IMR-90 (cell line): Measurements from ENCODE around the gene COL1A1. TPM values are rescaled to one million over a fixed set of nuclear protein-coding genes. Genes with fewer than 3 reads are reported as not detected.

ENCODE experiments used
- ATAC-seq: fragments of 200-7000 bp; cut with Tn5 transposase; 2 replicates; pipeline ENCODE4 v1.9.1; 2020; ENCODE audit warnings: low read depth, mild to moderate bottlenecking, moderate library complexity
- BruUV-seq: library from RNA; stranded (reverse); fragments of 400-500 nt; replicated peaks from 2 replicates; lab custom pipeline; 2021; lab: Mats Ljungman, UMichigan
- CTCF ChIA-PET: fragments of 300-600 bp; formaldehyde crosslinking; extraction: SDS; loops from one replicate; lab custom pipeline; 2021; ENCODE audit warnings: antibody characterized with exemption; lab: Yijun Ruan, JAX
- POLR2A ChIA-PET: fragments of 300-600 bp; sonication (Branson Sonifier 250); formaldehyde crosslinking; loops from one replicate; lab custom pipeline; 2022; ENCODE audit warnings: antibody characterized with exemption; ENCODE audit not compliant: unreplicated experiment; lab: Charles Lee
- DNase-seq: peaks from one replicate; pipeline ENCODE4 v3.0.0; 2013
- H2AFZ ChIP-seq: replicated peaks from 2 replicates; pipeline ENCODE3; 2013; ENCODE audit warnings: low read length, mild to moderate bottlenecking; ENCODE audit not compliant: poor library complexity
- H2AK5ac ChIP-seq: 2 replicates; pipeline ENCODE4 v1.6.1; 2013; ENCODE audit warnings: low read depth, low read length, inconsistent platforms
- H2AK9ac ChIP-seq: replicated peaks from 2 replicates; pipeline ENCODE3; 2013; ENCODE audit warnings: mild to moderate bottlenecking, low read depth, low read length, moderate library complexity; ENCODE audit not compliant: poor library complexity
- H2BK120ac ChIP-seq: 2 replicates; pipeline ENCODE4 v1.6.1; 2013; ENCODE audit warnings: low read depth, low read length, inconsistent platforms
- H2BK15ac ChIP-seq: 3 replicates; pipeline ENCODE4 v1.6.1; 2013; ENCODE audit warnings: low read depth, low read length, inconsistent platforms
- H2BK20ac ChIP-seq: 2 replicates; pipeline ENCODE4 v1.6.1; 2013; ENCODE audit warnings: low read depth, mild to moderate bottlenecking, inconsistent platforms, low read length, moderate library complexity
- H2BK5ac ChIP-seq: 2 replicates; pipeline ENCODE4 v1.6.1; 2013; ENCODE audit warnings: mild to moderate bottlenecking, low read depth, low read length, inconsistent platforms; ENCODE audit not compliant: poor library complexity, severe bottlenecking
- H3K14ac ChIP-seq: replicated peaks from 2 replicates; pipeline ENCODE4 v1.6.1; 2013; ENCODE audit warnings: low read depth, low read length, inconsistent platforms
- H3K18ac ChIP-seq: 2 replicates; pipeline ENCODE4 v1.6.1; 2013; ENCODE audit warnings: low read depth, low read length, control low read depth
- H3K23ac ChIP-seq: 2 replicates; pipeline ENCODE4 v1.6.1; 2013; ENCODE audit warnings: low read depth, low read length, inconsistent platforms
- H3K27ac ChIP-seq: 2 replicates; pipeline ENCODE4 v1.5.1; 2013; ENCODE audit warnings: mild to moderate bottlenecking, control low read depth, low read length; ENCODE audit not compliant: insufficient read depth
- H3K27me3 ChIP-seq: 2 replicates; pipeline ENCODE4 v1.6.1; 2013; ENCODE audit warnings: low read length; ENCODE audit not compliant: control insufficient read depth, insufficient read depth
- H3K36me3 ChIP-seq: 2 replicates; pipeline ENCODE4 v1.6.1; 2013; ENCODE audit warnings: low read length, mixed read lengths; ENCODE audit not compliant: control insufficient read depth, insufficient read depth
- H3K4ac ChIP-seq: 2 replicates; pipeline ENCODE4 v1.6.1; 2013; ENCODE audit warnings: low read depth, low read length, inconsistent platforms
- H3K4me1 ChIP-seq: 2 replicates; pipeline ENCODE4 v1.6.1; 2013; ENCODE audit warnings: low read length, mixed read lengths; ENCODE audit not compliant: control insufficient read depth, insufficient read depth
- H3K4me2 ChIP-seq: 2 replicates; pipeline ENCODE4 v1.6.1; 2013; ENCODE audit warnings: low read depth, mild to moderate bottlenecking, control low read depth, low read length, moderate library complexity
- H3K4me3 ChIP-seq: 2 replicates; pipeline ENCODE4 v1.5.1; 2013; ENCODE audit warnings: low read depth, mild to moderate bottlenecking, control low read depth, low read length, moderate library complexity; ENCODE audit not compliant: insufficient read depth
- H3K56ac ChIP-seq: 2 replicates; pipeline ENCODE4 v1.6.1; 2013; ENCODE audit warnings: low read length, inconsistent platforms; ENCODE audit not compliant: insufficient read depth; ENCODE audit errors: extremely low read depth
- H3K79me1 ChIP-seq, 2 experiments: 2 replicates each; pipeline ENCODE4 v1.6.1; 2013; ENCODE audit warnings: low read length in 2 of 2, inconsistent platforms in 1 of 2, low read depth in 1 of 2
- H3K9ac ChIP-seq: 2 replicates; pipeline ENCODE4 v1.6.1; 2013; ENCODE audit warnings: low read depth, low read length, control low read depth
- H3K9me1 ChIP-seq: 2 replicates; pipeline ENCODE4 v1.6.1; 2013; ENCODE audit warnings: low read length, inconsistent platforms; ENCODE audit not compliant: insufficient read depth
- H3K9me3 ChIP-seq: 2 replicates; pipeline ENCODE4 v1.6.1; 2013; ENCODE audit warnings: low read length; ENCODE audit not compliant: control insufficient read depth, insufficient read depth
- H4K20me1 ChIP-seq: 2 replicates; pipeline ENCODE4 v1.6.1; 2013; ENCODE audit warnings: low read length, inconsistent platforms; ENCODE audit not compliant: insufficient read depth
- H4K5ac ChIP-seq: 2 replicates; pipeline ENCODE4 v1.6.1; 2013; ENCODE audit warnings: mild to moderate bottlenecking, low read depth, low read length, control low read depth
- H4K8ac ChIP-seq, 2 experiments: 2 replicates each; pipeline ENCODE4 v1.6.1; 2013; ENCODE audit warnings: low read depth in 2 of 2, low read length in 2 of 2, control low read depth in 1 of 2, inconsistent platforms in 1 of 2
- H4K91ac ChIP-seq: 2 replicates; pipeline ENCODE4 v1.6.1; 2013; ENCODE audit warnings: low read depth, low read length, inconsistent platforms; ENCODE audit not compliant: insufficient read depth
- BHLHE40 ChIP-seq: fragments of 150-350 bp; IDR thresholded peaks from 2 replicates; pipeline ENCODE4 v1.6.1; 2016; ENCODE audit warnings: mild to moderate bottlenecking, low read depth, low read length
- CEBPB ChIP-seq: IDR thresholded peaks from 2 replicates; pipeline ENCODE4 v1.6.1; 2012; ENCODE audit warnings: low read depth, low read length, improper control_type of control experiment
- ELK1 ChIP-seq: fragments of 150-350 bp; IDR thresholded peaks from 2 replicates; pipeline ENCODE4 v1.6.1; 2016; ENCODE audit warnings: low read depth, mild to moderate bottlenecking, low read length, moderate library complexity, borderline replicate concordance
- MXI1 ChIP-seq: IDR thresholded peaks from 2 replicates; pipeline ENCODE4 v1.6.1; 2012; ENCODE audit warnings: low read depth, mild to moderate bottlenecking, low read length, moderate library complexity, borderline replicate concordance
- NFE2L2 ChIP-seq: fragments of 150-350 bp; IDR thresholded peaks from 2 replicates; pipeline ENCODE4 v1.6.1; 2016; ENCODE audit warnings: low read depth, mild to moderate bottlenecking, low read length
- POLR2A ChIP-seq: IDR thresholded peaks from 2 replicates; pipeline ENCODE4 v1.6.1; 2012; ENCODE audit warnings: mild to moderate bottlenecking, low read depth, low read length
- RAD21 ChIP-seq: IDR thresholded peaks from 2 replicates; pipeline ENCODE4 v1.6.1; 2012; ENCODE audit warnings: low read length, improper control_type of control experiment
- RFX5 ChIP-seq: IDR thresholded peaks from 2 replicates; pipeline ENCODE4 v1.8.0; 2012; ENCODE audit warnings: low read depth, mild to moderate bottlenecking, low read length, moderate library complexity
- WGBS, 2 experiments: methylation state at CpG; one replicate each; pipeline versions ENCODE4 v1.1.5 to v1.1.7; 2013; ENCODE audit warnings: missing lambda C conversion rate in 2 of 2; ENCODE audit not compliant: insufficient read length in 1 of 2; ENCODE audit errors: extremely low coverage in 2 of 2; 5-methylcytosine and 5-hydroxymethylcytosine counted together
- dilution Hi-C: fragments of 300-500 bp; cut with HindIII; formaldehyde crosslinking; loops from one replicate; pipeline ENCODE4 v1.14.3; 2018; ENCODE audit warnings: low sequenced_read_pairs; ENCODE audit not compliant: unreplicated experiment
- in situ Hi-C: fragments of 300-500 bp; cut with MboI; formaldehyde crosslinking; loops from 3 replicates; pipeline ENCODE4 v1.14.3; 2019; ENCODE audit warnings: low sequenced_read_pairs, inconsistent platforms, mixed read lengths
- intact Hi-C: fragments of 100-400 bp; cut with micrococcal nuclease; formaldehyde crosslinking; loops from 2 replicates; pipeline ENCODE4 v1.10.0; 2022
- polyA plus RNA-seq, 3 experiments: library from polyadenylated mRNA; depleted of rRNA; stranded (reverse); fragments of >200 nt; gene quantifications; 2 replicates each; pipeline ENCODE4 v1.2.3, GENCODE V29; 2012; ENCODE audit warnings: low replicate concordance in 1 of 3
- total RNA-seq: library from RNA; depleted of rRNA; stranded (reverse); fragments of >200 nt; gene quantifications from 2 replicates; pipeline ENCODE4 v1.2.3, GENCODE V29; 2012
- TF ChIP-seq, protein P1 (sequence below): fragments of 150-350 bp; IDR thresholded peaks from 2 replicates; pipeline ENCODE4 v1.6.1; 2017; ENCODE audit warnings: mild to moderate bottlenecking, antibody characterized with exemption, low read length, low read depth

Gene COL1A1
- total and polyA plus RNA-seq, 2 of the 4 experiments (the other 2 are of a cell fraction): 2,180 to 4,350 TPM

DNA sequence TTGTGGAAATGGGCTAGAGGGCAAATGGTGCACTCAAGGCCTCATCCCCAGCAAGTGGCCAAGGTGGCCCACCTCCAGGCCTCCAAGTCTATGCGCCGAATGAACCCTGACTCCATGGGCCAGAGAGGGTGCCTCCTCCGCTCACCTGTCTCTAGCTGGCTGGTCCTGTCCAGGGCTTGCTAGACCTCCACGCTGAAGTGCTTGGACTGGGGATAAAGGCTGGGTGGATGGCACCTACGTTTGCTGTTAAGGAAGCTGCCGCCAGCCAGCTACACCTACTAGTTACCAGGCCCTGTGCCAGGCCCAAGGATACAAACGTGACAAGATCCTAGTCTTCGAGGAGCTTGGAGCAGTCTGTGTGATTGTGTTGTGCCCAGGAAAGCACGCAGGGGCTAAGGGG, 36.4 kb downstream of the COL1A1 start:
- CTCF ChIA-PET: no interaction called here
- Histone ChIP-seq H3K4me3 (no peak overlapping the region), H2BK20ac (no peak overlapping the region), H3K9ac (no peak overlapping the region), H4K5ac (no peak overlapping the region), H3K27me3 (no peaks in the 10 kb centered on the region), H3K9me3 (no peaks in the 10 kb centered on the region), H3K27ac (no peak overlapping the region), H2BK120ac (no peak overlapping the region), H3K9me1 (no peaks in the 10 kb centered on the region), H2AK9ac (no peak overlapping the region), H3K79me1 (peaks cover 0 to 5% of the 10 kb centered on the region in 2 experiments; a peak in 1 of 4 replicates), H2BK5ac (no peak overlapping the region), H4K8ac (no peak overlapping the region), H3K4me2 (no peak overlapping the region), H3K36me3 (no peaks in the 10 kb centered on the region), H2BK15ac (no peak overlapping the region), H2AK5ac (peak overlapping the region; percentile 44; the same call in 1 of the 2 replicates), H4K20me1 (no peaks in the 10 kb centered on the region), H3K56ac (no peak overlapping the region), H3K4me1 (peaks cover 5% of the 10 kb centered on the region; the same call in 1 of the 2 replicates), H3K14ac (no peak overlapping the region), H4K91ac (no peak overlapping the region), H2AFZ (no peak overlapping the region), H3K18ac (no peak overlapping the region), H3K4ac (no peak overlapping the region), H3K23ac (no peak overlapping the region)
- in situ Hi-C loops (no loop called here), dilution Hi-C loops (no loop called here), intact Hi-C loops (no loop called here)
- TF ChIP-seq ELK1 (no peak), BHLHE40 (no peak), RFX5 (no peak), CEBPB (no peak), NFE2L2 (no peak), POLR2A (no peak), RAD21 (no peak), MXI1 (no peak)
- TF ChIP-seq, protein P1, sequence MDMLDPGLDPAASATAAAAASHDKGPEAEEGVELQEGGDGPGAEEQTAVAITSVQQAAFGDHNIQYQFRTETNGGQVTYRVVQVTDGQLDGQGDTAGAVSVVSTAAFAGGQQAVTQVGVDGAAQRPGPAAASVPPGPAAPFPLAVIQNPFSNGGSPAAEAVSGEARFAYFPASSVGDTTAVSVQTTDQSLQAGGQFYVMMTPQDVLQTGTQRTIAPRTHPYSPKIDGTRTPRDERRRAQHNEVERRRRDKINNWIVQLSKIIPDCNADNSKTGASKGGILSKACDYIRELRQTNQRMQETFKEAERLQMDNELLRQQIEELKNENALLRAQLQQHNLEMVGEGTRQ: no peak
- no peak for DNase-seq
- no TSS peak for BruUV-seq
- 77% methylated on average over 2 of the region's 9 CpGs; no CpG with 5 or more reads in 1 of the 2 experiments for WGBS, 2 experiments
- no peak for ATAC-seq
- POLR2A ChIA-PET: no interaction called here
